Fibroblast of lung (primary cell): ENCODE results near the gene N4BP2.

Experiments used
- EZH2 ChIP-seq: IDR thresholded peaks from 2 replicates; pipeline ENCODE4 v1.5.1; 2012; ENCODE audit warnings: low read length, control low read depth, mild to moderate bottlenecking; ENCODE audit errors: missing control alignments
- TF ChIP-seq, protein P1 (sequence below), 2 donors: IDR thresholded peaks in 1 of 2; conservative IDR thresholded peaks in 1 of 2; 1 replicate in 1 of 2; 2 replicates in 1 of 2; pipeline ENCODE4 v1.5.1; 2011 to 2012; ENCODE audit warnings: low read length in 2 of 2, control low read depth in 1 of 2, inconsistent platforms in 1 of 2, low read depth in 1 of 2, mild to moderate bottlenecking in 1 of 2

DNA sequence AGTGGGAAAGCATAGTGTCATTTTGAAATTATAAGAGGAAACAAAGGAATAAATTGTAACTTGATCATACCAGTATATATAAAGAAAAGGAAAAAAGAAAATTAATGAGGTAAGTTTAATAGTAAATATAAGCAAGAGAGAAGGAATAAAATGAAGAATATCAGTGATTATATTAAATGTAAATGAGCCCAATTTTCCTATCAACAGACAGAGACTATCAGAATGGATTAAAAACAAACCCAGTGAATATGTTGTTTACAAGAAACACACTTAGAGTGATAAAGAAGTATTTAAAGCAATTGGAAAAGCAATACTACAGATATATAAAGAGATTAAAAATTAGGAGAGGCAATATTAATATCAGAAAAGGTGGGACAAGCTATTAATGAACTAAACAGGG is 111.4 kb downstream of the N4BP2 start:
- TF ChIP-seq, protein P1, sequence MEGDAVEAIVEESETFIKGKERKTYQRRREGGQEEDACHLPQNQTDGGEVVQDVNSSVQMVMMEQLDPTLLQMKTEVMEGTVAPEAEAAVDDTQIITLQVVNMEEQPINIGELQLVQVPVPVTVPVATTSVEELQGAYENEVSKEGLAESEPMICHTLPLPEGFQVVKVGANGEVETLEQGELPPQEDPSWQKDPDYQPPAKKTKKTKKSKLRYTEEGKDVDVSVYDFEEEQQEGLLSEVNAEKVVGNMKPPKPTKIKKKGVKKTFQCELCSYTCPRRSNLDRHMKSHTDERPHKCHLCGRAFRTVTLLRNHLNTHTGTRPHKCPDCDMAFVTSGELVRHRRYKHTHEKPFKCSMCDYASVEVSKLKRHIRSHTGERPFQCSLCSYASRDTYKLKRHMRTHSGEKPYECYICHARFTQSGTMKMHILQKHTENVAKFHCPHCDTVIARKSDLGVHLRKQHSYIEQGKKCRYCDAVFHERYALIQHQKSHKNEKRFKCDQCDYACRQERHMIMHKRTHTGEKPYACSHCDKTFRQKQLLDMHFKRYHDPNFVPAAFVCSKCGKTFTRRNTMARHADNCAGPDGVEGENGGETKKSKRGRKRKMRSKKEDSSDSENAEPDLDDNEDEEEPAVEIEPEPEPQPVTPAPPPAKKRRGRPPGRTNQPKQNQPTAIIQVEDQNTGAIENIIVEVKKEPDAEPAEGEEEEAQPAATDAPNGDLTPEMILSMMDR (conservative IDR thresholded peaks at IDR 0.05 in 1 of 2, IDR thresholded peaks at IDR 0.05 in 1 of 2; ENCODE audit: low read depth in 1 of 2, low read length in 2 of 2), result no peak
- no peak for TF ChIP-seq EZH2
